Natural killer cell (primary cell): Measurements from ENCODE around the gene SH3PXD2A. TPM values are rescaled to one million over a fixed set of nuclear protein-coding genes. Genes with fewer than 3 reads are reported as not detected.
A peak's percentile ranks its signal among the peaks of the same experiment; 100 is the strongest.

Experiments used
- ATAC-seq, 3 donors: fragments of 150-1000 bp in 2 of 3; fragments of 200-7000 bp in 1 of 3; cut with Tn5 transposase; 1 replicate in 1 of 3; 2 replicates in 2 of 3; pipeline ENCODE4 v1.10.0; 2021; ENCODE audit warnings: mild to moderate bottlenecking in 2 of 3, moderate library complexity in 2 of 3
- DNase-seq, 2 donors: peaks; one replicate each; pipeline versions ENCODE4 v3.0.0 to v3.0.0-alpha.2; 2013 to 2021; ENCODE audit warnings: mixed read lengths in 1 of 2
- H3K27ac ChIP-seq: one replicate; pipeline ENCODE4 v1.5.1; 2013; ENCODE audit warnings: mild to moderate bottlenecking, low read length
- H3K27me3 ChIP-seq: one replicate; pipeline ENCODE4 v1.6.1; 2013; ENCODE audit warnings: low read length; ENCODE audit not compliant: control insufficient read depth, insufficient read depth
- H3K36me3 ChIP-seq: one replicate; pipeline ENCODE4 v1.6.1; 2013; ENCODE audit warnings: low read length; ENCODE audit not compliant: control insufficient read depth, insufficient read depth
- H3K4me1 ChIP-seq: one replicate; pipeline ENCODE4 v1.6.1; 2013; ENCODE audit warnings: low read length; ENCODE audit not compliant: control insufficient read depth, insufficient read depth
- H3K4me3 ChIP-seq: one replicate; pipeline ENCODE4 v1.5.1; 2013; ENCODE audit warnings: low read length
- H3K9me3 ChIP-seq: one replicate; pipeline ENCODE4 v1.6.1; 2013; ENCODE audit warnings: low read length; ENCODE audit not compliant: control insufficient read depth, insufficient read depth
- H3K27ac Mint-ChIP-seq, 2 donors: one replicate each; pipeline ENCODE4 v1.8.0; 2022; ENCODE audit warnings: mild to moderate bottlenecking in 2 of 2, mixed read lengths in 2 of 2, moderate library complexity in 1 of 2
- H3K27me3 Mint-ChIP-seq, 2 donors: one replicate each; pipeline ENCODE4 v1.8.0; 2022; ENCODE audit warnings: low read depth in 2 of 2, mixed read lengths in 2 of 2
- H3K36me3 Mint-ChIP-seq: one replicate; pipeline ENCODE4 v1.8.0; 2022; ENCODE audit warnings: mixed read lengths
- H3K4me1 Mint-ChIP-seq, 2 donors: one replicate each; pipeline ENCODE4 v1.8.0; 2022; ENCODE audit warnings: mixed read lengths in 2 of 2
- H3K4me3 Mint-ChIP-seq: one replicate; pipeline ENCODE4 v1.8.0; 2022; ENCODE audit warnings: mild to moderate bottlenecking, moderate library complexity, mixed read lengths
- H3K9me3 Mint-ChIP-seq, 2 donors: one replicate each; pipeline ENCODE4 v1.8.0; 2022; ENCODE audit warnings: mixed read lengths in 2 of 2
- CTCF ChIP-seq: fragments of 200-600 bp; IDR thresholded peaks from one replicate; pipeline ENCODE4 v1.8.0; 2022; ENCODE audit warnings: antibody characterized with exemption
- WGBS: methylation state at CpG from one replicate; pipeline ENCODE4 v1.1.7; 2013; ENCODE audit warnings: missing lambda C conversion rate; ENCODE audit not compliant: insufficient coverage; 5-methylcytosine and 5-hydroxymethylcytosine counted together
- intact Hi-C: fragments of 100-400 bp; cut with micrococcal nuclease; formaldehyde crosslinking; loops from one replicate; pipeline ENCODE4 v1.14.2; 2022
- total RNA-seq, 4 donors: library from RNA; stranded (reverse); fragments of 120-200 nt in 1 of 4; gene quantifications; one replicate each; pipeline versions ENCODE4 v1.2.3 to v1.2.4, GENCODE V29; 2013 to 2022

SH3PXD2A gene
- total RNA-seq, 3 donors from 2014 or later (not counting 1 experiment from before 2014, with no cell fraction given) = 3.3 to 7.0 (median 4.9) TPM

DNA sequence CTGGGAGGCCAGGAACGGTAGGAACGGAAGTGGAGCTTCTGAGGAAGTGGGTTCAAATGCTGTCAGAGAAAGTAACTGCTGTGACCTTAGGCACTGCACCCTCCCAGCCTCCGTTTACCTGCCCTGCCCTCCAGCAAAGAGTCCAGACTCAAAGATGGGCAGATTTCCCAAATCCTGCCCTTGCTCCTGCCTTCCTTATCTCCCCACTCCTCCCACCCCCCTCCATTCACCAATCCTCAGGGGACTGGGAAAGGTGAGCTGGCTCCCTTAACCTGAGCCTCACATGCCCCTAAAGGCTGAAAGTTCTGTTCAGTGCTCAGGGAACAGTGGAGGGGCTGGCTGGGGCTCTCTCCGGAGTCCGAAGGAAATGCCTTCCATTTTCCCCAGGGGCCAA lies 161.6 kb downstream of the SH3PXD2A start:
- H3K4me3 Mint-ChIP-seq = peak overlapping the region; percentile 91
- 35% methylated on average over 5 of the region's 5 CpGs for WGBS
- intact Hi-C loops = no loop called here
- ATAC-seq (no peak), DNase-seq (no peak)
- peaks cover 33% of the 10 kb centered on the region for H3K4me1 ChIP-seq
- peak overlapping the region in 1 of 2 donors; percentile 80 for H3K27ac Mint-ChIP-seq
- no peaks in the 10 kb centered on the region for H3K9me3 ChIP-seq
- peaks cover 12 to 25% of the 10 kb centered on the region in 2 donors for H3K4me1 Mint-ChIP-seq
- no peak overlapping the region for H3K4me3 ChIP-seq
- H3K27ac ChIP-seq = no peak overlapping the region
- H3K9me3 Mint-ChIP-seq = no peaks in the 10 kb centered on the region
- TF ChIP-seq CTCF = no peak
- peaks cover 13% of the 10 kb centered on the region for H3K27me3 ChIP-seq
- no peaks in the 10 kb centered on the region for H3K36me3 Mint-ChIP-seq
- no peaks in the 10 kb centered on the region for H3K36me3 ChIP-seq
- H3K27me3 Mint-ChIP-seq = peaks cover 0 to 15% of the 10 kb centered on the region in 2 donors

DNA sequence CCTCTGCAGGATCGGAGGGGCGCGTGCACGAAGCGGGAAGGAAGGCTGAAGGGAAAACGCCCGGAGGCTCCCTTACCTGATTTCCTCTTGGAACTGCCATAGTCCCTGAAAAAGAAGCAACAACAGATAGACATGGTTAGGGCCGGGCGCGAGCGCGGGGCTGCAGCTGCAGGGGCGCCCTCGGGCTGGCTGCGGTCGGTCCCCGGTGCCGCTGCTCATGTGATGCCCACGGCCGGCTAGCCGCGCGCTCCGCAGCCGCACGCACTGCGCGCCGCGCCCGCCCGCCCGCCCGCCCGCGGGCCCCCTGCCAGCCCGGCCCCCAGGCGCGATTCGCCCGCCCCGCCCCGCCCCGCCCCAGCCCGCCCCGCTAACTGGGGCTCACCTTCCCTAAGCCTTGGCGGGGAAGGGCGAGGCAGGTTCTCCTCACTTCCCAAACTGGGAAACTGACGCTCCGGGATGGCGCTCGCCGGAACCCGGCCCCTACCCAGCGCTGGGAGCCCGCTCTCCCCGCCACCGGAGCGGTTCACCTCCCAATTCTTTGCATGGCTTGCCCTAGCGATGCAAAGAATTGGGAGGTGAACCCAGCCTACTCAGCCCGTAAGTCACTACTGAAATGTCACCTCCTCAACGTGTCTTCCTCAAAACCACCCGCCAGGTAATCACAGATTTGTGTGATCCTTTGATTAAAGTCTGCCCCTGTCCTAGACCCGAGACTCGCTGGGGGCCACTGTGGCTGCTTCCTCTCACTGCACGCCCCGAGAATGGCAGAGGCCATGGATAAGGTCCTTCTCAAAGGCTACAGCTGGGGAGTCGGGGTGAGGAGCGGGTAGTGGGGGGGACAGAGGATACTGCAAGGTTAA lies 162.2 kb downstream of the SH3PXD2A start:
- Mint-ChIP-seq H3K27me3 (peaks cover 0 to 15% of the 10 kb centered on the region in 2 donors), H3K36me3 (no peaks in the 10 kb centered on the region), H3K27ac (peak overlapping the region in 1 of 2 donors; percentile 80), H3K4me1 (peaks cover 12 to 25% of the 10 kb centered on the region in 2 donors), H3K4me3 (peak overlapping the region; percentile 91), H3K9me3 (no peaks in the 10 kb centered on the region)
- no peak for TF ChIP-seq CTCF
- H3K4me1 ChIP-seq = peaks cover 33% of the 10 kb centered on the region
- peaks cover 13% of the 10 kb centered on the region for H3K27me3 ChIP-seq
- DNase-seq (peak in 1 of 2 donors; percentile 73), ATAC-seq (peak; percentile 40 to 66 (median 41))
- H3K9me3 ChIP-seq = no peaks in the 10 kb centered on the region
- under 1% methylated on average over 69 of the region's 69 CpGs for WGBS
- no peaks in the 10 kb centered on the region for H3K36me3 ChIP-seq
- intact Hi-C loops = no loop called here
- peak overlapping the region; percentile 47 for H3K4me3 ChIP-seq
- H3K27ac ChIP-seq = peak overlapping the region; percentile 33

DNA sequence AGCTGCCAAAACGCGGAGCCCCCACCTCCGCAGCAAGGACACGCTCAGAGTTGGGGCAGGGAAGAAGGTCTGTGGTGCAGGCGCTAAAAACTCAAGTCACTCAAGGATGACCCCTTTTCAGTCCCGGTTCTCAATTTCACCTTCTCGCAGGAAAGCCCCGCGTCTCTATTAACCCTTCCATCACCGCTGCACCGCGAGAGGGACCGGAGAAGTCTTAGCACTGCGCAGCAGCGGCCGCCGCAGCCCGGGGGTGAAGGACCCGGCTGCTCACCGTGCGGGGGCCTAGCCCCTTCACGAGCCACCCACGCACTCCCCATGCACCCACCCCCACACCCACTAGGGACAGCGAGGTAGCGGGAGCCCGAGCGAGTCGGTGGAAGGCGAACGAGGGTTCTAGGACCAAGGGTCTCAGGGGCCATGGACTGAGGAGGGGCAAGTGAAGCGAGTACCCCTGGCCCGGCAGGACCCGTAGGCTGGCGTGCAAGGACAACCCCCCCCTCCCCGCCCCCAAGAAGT lies 162.9 kb downstream of the SH3PXD2A start:
- Histone ChIP-seq H3K4me3 (peak overlapping the region; percentile 47), H3K36me3 (no peaks in the 10 kb centered on the region), H3K9me3 (no peaks in the 10 kb centered on the region), H3K27ac (peak overlapping the region; percentile 33), H3K27me3 (peaks cover 13% of the 10 kb centered on the region), H3K4me1 (peaks cover 33% of the 10 kb centered on the region)
- WGBS = 3% methylated on average over 34 of the region's 35 CpGs
- Mint-ChIP-seq H3K27me3 (peaks cover 0 to 15% of the 10 kb centered on the region in 2 donors), H3K27ac (no peak overlapping the region), H3K4me3 (peak overlapping the region; percentile 54), H3K9me3 (no peaks in the 10 kb centered on the region), H3K4me1 (peaks cover 12 to 25% of the 10 kb centered on the region in 2 donors), H3K36me3 (no peaks in the 10 kb centered on the region)
- intact Hi-C loops = no loop called here
- no peak for TF ChIP-seq CTCF
- DNase-seq = peak in 1 of 2 donors; percentile 62
- peak in 2 of 3 donors; percentile 27 to 50 for ATAC-seq
